ENCODE results near the gene PCSK7. TPM values are rescaled to one million over a fixed set of nuclear protein-coding genes. Genes with fewer than 3 reads are reported as not detected.

The PCSK7 gene
- total and polyA plus RNA-seq, 12 donors: 22.6 to 54.4 (median 42.2) TPM

- peaks cover 13 to 17% of the 10 kb centered on the region in 2 donors for H3K4me1 ChIP-seq (replicated peaks in 1 of 2)
- peaks cover 0 to 61% of the 10 kb centered on the region in 2 donors for H3K36me3 ChIP-seq (replicated peaks in 1 of 2)
- no peak for TF ChIP-seq POLR2A (IDR thresholded peaks at IDR 0.05)
- TF ChIP-seq, protein P1, sequence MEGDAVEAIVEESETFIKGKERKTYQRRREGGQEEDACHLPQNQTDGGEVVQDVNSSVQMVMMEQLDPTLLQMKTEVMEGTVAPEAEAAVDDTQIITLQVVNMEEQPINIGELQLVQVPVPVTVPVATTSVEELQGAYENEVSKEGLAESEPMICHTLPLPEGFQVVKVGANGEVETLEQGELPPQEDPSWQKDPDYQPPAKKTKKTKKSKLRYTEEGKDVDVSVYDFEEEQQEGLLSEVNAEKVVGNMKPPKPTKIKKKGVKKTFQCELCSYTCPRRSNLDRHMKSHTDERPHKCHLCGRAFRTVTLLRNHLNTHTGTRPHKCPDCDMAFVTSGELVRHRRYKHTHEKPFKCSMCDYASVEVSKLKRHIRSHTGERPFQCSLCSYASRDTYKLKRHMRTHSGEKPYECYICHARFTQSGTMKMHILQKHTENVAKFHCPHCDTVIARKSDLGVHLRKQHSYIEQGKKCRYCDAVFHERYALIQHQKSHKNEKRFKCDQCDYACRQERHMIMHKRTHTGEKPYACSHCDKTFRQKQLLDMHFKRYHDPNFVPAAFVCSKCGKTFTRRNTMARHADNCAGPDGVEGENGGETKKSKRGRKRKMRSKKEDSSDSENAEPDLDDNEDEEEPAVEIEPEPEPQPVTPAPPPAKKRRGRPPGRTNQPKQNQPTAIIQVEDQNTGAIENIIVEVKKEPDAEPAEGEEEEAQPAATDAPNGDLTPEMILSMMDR (IDR thresholded peaks at IDR 0.05): no peak
- no peak overlapping the region for H3K27ac ChIP-seq
- H3K27me3 ChIP-seq: no peaks in the 10 kb centered on the region
- no peaks in the 10 kb centered on the region for H3K9me3 ChIP-seq (replicated peaks in 1 of 3)
- DNase-seq: peak in 2 of 7 donors; percentile 10 to 46
- no peak overlapping the region for H3K4me3 ChIP-seq
- intact Hi-C loops (cut with DNase I): loop anchor here in 1 of 2 donors (10.0 kb wide), 1 partner anchor 443 kb away; the partner anchor contains the start of gene ZPR1
- 87 to 93% (median 90%) methylated on average over 8 to 11 of the region's 11 CpGs for WGBS, 4 donors
These were observed 3.8 kb downstream of the PCSK7 start for GRCh38 chr11:117228091-117228490.

DNA sequence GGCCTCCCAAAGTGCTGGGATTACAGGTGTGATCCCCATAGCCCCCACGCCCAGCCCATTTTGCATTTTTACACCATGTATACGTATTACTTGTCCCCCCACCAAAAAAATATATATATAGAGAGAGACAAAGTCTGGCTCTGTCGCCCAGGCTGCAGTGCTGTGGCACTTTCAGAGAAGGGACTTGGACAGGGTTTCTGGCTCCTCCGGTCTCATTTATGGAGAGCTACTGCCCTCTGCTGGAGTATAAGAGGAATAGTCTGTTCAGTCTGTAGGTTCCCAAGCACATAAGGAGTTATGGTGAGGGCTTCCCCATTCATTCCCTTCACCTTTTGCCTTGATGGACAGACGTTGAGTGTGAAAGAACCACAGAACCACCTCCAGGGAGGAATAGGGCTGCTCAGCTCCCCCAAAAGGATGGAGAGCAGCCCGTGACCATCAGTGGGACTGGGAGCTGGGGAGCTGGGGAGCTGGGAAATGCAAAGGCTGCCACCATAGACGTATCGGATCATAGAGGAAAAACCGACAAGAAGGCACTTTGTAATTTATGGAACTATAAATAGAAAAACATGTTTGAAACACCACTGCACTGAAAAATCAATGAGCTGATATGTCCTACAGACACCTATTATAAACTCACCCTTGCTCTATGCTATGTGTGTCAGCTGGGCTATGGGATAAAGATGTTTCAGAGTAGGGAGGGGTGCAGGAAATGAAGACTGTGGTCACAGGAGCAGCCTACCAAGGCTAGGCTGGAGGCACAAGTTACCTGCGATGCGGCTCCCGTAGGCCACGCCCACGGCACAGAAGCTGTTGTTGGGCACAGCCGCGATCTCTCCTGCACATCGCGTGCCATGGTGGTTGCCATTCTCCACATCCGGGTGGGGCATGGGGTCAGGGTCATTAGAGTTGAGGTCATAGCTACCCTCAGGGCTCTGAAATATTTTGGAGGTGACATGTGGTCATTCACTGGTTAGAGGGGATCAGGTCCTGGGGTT is 5.2 kb downstream of the PCSK7 start:
- H3K27ac ChIP-seq: no peak overlapping the region
- 60 to 68% (median 63%) methylated on average over 19 of the region's 19 CpGs for WGBS, 4 donors
- peak; percentile 55 to 79 (median 66) for DNase-seq
- intact Hi-C loops (cut with DNase I): loop anchor here (2.0 to 10.0 kb wide), 3 partner anchors 42 to 442 kb away; partner anchors contain the start of gene ZPR1 (in 1 of the 2)
- peaks cover 0 to 67% of the 10 kb centered on the region in 2 donors for H3K36me3 ChIP-seq (replicated peaks in 1 of 2)
- no peak for TF ChIP-seq POLR2A (IDR thresholded peaks at IDR 0.05)
- TF ChIP-seq, protein P1 (IDR thresholded peaks at IDR 0.05): peak; percentile 61 to 91 (median 84)
- no peak overlapping the region for H3K4me3 ChIP-seq
- H3K4me1 ChIP-seq (replicated peaks in 1 of 2): peaks cover 11 to 22% of the 10 kb centered on the region in 2 donors
- no peaks in the 10 kb centered on the region for H3K9me3 ChIP-seq (replicated peaks in 1 of 3)
- H3K27me3 ChIP-seq: no peaks in the 10 kb centered on the region

DNA sequence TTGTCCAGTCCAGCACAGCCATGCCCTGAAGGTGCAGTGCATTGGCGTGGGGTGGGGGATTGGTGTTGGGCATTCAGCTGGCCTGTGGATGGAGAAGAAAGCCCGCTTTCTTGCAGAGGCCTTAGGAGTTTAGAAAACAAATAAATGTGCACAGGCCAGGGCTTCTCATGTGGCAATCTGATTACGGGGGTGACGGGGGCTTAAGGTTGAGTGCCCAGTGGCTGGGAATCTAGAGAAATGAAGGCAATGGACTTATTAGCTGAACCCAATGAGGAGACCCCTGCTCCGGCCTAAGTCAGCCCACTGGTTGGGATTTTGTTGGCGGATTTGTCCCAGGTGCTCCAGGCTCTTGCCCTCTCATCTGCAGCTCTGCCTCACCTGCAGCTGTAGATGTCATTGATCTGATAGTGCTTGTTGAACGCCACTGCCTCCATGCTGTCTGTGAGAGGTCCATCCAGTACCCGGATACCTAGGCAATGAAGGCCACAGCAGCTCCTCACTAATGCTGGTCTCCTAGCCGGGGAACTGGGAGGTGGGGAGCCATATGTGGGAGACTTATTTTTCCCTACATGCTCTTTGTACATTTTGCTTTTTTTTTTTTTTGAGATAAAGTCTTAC is 6.2 kb downstream of the PCSK7 start:
- H3K4me1 ChIP-seq (replicated peaks in 1 of 2): peaks cover 1 to 16% of the 10 kb centered on the region in 2 donors
- H3K27ac ChIP-seq: no peak overlapping the region
- intact Hi-C loops (cut with DNase I): loop anchor here (2.0 to 10.0 kb wide), 3 partner anchors 41 to 441 kb away; partner anchors contain the start of gene ZPR1 (in 1 of the 2)
- peak in 2 of 7 donors; percentile 15 to 49 for DNase-seq
- peaks cover 0 to 76% of the 10 kb centered on the region in 2 donors for H3K36me3 ChIP-seq (replicated peaks in 1 of 2)
- no peaks in the 10 kb centered on the region for H3K9me3 ChIP-seq (replicated peaks in 1 of 3)
- no peaks in the 10 kb centered on the region for H3K27me3 ChIP-seq
- TF ChIP-seq POLR2A (IDR thresholded peaks at IDR 0.05): no peak
- no peak overlapping the region for H3K4me3 ChIP-seq
- 87 to 93% (median 92%) methylated on average over 9 of the region's 9 CpGs for WGBS, 4 donors

DNA sequence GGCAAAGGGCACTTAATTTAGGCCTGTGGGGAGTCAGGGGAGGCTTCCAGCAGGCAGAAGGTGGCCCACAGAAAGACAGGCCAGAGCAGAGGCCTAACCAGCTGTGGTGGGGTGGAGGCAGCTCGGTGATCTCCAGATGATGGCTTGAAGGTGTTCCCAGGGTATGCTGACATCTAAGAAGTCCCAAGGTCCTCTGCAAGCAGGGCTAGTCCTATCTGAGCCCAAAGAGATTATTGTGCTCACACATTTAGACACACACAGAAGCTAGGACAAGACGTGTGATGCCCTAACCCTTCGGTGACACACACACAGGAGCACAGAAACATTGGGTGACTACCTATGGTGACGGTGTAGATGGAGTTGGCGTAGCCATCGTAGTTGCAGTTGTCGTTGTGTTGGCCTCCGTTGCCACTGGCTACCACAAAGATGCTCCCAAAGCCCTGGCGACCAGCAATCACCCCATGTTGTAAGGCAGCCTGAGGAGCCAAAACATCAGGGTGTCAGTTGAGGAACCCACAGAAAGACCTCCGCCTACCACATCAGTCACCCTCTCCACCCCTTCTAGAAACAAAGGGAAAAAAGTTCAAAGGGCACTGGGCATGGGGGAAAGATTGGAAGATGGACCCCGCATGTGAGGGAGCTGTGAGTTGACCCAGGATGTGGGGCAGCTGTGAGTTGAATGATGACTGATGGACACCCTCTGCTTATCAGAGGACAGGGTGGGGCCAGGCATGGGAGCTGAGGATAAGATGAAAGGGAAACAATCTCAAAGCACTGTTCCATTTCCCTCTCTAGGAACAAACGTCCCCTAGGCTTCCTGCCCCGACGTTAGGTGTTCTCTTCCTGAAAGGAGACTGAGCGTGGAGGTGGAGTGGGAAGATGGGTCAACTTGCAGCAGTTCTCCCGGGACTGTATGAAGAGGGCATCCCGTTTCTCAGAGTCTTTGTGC is 7.9 kb downstream of the PCSK7 start:
- 78 to 87% (median 81%) methylated on average over 13 to 17 of the region's 17 CpGs for WGBS, 4 donors
- Histone ChIP-seq H3K27ac (peak overlapping the region in 2 of 5 donors; percentile 26 to 95), H3K4me3 (no peak overlapping the region), H3K36me3 (replicated peaks in 1 of 2) (peaks cover 0 to 78% of the 10 kb centered on the region in 2 donors), H3K27me3 (no peaks in the 10 kb centered on the region), H3K9me3 (replicated peaks in 1 of 3) (no peaks in the 10 kb centered on the region), H3K4me1 (replicated peaks in 1 of 2) (peaks cover 0 to 25% of the 10 kb centered on the region in 2 donors)
- no peak for TF ChIP-seq POLR2A (IDR thresholded peaks at IDR 0.05)
- TF ChIP-seq, protein P1 (IDR thresholded peaks at IDR 0.05): no peak
- DNase-seq: peak in 2 of 7 donors; percentile 13 to 47
- intact Hi-C loops (cut with DNase I): loop anchor here in 1 of 2 donors (10.0 kb wide), 1 partner anchor 439 kb away; the partner anchor contains the start of gene ZPR1

Data from adrenal gland (tissue), 12 donors.